DMS114 treated with DMSO at 0.1 percent for 48 hours (cell line): ENCODE data around the gene YIPF5.

Source experiments
- DNase-seq: peaks from one replicate; lab custom pipeline; 2025; ENCODE audit not compliant: unreplicated experiment; lab: John Stamatoyannopoulos, UW

Gene YIPF5

DNA sequence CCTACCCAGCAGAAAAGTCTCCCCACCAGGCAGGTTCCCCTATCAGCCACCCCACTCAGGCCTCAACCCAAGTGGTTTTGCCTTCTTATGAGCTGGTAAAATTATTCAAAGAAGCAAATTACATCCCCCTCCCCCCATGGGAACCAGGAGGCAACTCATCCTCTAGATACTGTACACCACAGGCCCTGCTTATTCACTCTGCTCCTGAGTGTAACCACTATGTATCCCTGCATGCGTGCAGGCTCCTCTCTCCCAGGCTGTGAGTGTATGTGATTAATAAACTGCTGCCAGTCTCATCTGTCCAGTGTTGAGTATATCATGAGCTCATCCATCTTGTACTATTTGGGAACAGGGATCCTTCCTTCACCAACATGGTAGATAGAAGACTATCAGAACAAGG, 8.8 kb upstream of the YIPF5 start:
- no peak for DNase-seq

DNA sequence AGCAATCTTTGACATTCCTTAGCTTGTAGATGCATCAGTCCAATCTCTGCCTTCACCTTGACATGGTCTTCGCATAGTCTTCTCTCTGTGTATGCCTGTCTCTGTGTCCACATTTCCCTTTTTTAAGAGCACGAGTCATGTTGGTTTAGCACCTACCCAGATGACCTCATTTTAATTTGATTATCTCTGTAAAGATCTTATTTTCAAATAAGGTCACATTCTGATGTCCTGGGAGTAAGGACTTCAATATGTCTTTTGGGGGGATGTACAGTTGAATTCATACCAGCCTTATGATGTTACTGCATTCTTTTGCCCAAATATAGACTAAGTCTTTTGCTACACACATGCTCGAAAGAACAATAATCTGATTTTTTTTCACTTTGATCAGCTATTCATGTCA, 7.1 kb upstream of the YIPF5 start:
- no peak for DNase-seq

DNA sequence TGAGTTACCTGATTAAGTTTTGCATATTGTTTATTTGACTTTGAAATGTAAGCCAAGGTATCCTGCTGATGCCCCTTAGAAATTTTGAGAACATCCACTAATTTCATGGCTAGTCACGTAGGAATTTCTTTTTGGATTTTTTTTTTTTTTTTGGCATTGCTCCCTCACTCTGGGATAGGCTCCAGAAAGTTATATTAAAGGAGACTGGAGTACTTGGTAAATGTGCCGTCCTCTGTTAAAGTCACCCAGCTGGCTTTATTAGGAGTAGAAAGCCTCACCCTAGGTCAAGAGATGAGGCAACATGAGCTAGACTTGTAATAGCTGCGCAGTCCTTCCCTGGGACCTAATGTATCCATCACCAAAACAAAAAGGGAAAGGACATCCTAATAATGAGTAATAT, 3.3 kb upstream of the YIPF5 start:
- no peak for DNase-seq

DNA sequence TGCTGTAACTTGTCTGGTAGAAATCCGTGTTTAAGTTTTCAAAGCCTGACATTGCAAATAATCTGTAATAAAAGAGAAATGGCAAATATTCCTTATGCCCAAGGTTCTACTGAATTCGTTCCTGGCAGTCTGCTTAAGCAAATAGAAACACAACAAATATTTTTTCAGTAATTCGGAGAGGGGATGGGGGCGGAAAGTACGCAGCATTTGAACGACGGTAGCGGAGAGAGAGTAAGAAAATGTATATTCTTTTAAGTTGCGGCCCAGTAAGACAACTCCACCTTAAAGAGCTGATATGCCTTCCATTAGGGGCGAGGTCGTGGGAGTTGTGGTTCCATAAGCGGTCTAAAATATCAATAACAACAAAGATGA, 569 bp downstream of the YIPF5 start:
- DNase-seq, result no peak

DNA sequence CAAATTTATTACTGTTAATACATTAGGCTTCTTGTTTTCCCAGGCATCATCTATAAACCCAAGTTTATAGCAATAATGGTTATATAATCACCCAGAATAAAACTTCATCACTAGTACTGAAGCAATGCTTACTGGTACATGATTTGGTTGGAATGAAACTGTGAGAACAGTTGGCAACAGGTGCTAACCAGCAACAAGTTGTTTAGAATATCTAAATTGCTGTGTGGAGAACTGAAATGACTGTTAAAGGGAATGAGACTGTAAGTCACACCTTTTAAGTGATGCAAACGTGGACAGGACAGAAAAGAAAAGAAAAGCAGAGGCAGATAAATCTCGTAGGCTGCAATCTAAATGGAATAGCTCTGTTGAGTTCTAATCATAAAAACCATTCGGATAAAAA, 2.5 kb downstream of the YIPF5 start:
- no peak for DNase-seq

DNA sequence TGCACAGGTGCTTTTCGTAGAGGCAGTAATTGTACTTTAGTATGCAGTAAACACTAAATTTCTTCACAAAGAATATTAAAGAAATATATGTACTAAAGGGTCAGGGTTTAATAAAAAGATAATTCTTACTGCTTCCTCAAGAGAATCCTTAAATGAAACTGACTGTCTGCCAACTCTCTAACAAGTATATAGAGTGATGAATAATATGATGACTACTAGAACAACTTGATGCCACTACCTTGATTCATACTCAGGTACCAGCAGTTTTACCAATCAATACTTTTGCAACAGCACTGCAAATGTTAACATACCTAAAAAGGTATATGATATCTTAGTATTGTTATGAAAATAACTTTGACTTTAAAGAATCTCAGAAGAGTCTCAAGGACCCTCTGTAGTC, 3.8 kb downstream of the YIPF5 start:
- DNase-seq, result no peak

DNA sequence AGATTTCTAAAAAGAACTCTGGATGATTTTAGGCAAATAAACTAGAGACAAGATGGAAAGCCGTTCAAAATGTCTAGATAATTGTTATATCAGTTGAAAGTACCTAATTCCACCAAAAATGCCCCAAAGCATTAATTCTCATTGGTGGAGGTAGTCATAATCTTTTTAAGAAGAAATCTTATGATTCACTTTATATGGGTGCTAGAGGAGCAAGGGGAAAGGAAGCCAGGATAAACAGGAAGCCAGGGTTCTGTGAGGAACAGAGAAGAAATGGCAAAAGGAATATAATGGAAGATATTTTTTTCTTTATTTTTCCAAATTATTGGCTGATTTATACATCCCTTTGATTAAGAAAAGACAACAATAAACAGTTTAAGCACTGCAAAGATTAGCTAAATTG, 7.8 kb downstream of the YIPF5 start:
- DNase-seq, result no peak

DNA sequence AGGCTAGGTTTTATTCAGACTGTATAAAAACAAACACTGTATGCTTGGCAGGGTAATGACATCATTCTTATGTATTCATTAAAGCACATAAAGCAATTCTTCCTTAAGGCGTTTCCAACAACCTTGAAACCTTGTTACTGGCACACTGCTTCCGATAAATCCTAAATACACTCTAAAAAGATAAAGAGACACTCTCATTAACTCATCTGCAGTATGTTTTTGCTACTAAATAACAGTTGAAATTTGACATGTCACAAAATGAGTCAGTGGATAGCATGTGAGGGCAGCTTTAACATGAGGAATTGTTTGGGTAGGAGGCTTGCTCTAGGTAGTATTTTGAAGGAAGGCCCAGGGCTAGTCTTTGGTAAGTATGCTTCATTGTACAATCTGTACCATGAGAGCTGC, 13.7 kb downstream of the YIPF5 start:
- no peak for DNase-seq

DNA sequence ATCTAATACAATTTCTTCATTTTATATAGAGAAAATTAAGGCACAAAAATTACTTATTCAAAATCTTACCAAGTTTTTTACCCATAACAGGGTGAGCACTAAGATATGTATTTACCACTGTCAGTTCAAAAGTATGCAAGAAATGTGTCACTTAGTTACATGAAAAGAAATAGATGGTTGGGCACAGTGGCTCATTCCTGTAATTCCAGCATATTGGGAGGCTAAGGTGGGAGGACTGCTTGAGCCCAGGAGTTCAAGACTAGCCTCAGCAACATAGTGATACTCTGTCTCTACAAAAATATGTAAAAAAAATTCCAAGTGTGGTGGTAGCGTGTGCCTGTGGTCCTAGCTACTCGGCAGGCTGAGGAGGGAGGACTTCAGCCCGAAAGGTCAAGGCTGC, 19.4 kb downstream of the YIPF5 start:
- no peak for DNase-seq

DNA sequence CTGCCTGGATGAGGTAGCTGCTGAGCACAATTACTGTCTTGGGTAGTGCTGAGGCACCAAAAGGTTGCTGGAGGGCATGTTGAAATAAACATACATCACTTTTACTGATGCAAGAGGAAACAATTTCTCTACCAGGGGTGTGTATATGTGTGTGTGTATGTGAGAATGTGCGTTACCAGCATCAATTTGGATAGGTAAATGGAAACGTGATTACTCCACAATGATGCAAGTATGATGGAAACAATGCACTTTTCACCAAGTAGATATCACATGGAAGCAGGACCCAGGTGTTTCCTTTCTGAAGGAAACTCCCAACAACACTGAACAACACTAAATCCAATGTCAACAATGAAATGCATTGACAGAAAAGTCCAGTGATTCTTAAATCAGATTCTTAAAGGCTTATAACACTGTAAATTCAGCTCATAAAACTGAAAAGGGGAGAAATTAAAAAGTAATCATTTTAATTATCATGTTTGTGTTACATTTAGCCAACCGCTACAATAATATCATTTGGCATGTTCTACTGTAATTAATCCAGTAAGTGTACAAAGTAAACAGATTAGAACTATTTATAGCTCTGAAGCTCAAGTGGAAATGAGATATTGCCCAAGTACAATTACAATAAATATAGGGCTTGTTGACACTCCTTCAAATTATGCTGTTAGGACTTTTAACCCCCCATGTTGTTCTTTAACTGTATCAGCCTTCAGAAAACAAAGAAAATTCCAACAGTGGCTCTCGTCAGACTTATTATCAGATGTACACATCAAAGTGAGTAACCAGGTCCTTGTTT, 25.3 kb downstream of the YIPF5 start:
- DNase-seq, result no peak

DNA sequence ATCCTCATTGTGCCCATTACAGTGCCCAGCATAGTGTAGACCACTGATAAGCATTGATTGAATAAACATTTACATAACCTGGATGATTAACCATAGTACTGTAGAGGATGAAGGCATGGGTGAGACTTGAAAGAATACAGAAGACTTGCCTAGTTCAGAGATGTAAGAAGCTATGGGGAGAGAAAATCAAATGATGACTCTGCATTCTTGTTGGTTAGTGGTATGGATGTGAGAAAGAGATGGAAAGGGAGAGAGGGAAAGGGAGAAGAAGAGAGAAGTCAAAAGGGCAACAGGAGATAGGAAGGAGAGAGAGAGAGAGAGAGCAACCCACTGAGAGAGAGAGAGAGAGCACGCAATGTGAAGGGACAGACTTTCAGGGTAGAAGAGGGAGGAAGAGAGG, 26.8 kb downstream of the YIPF5 start:
- DNase-seq, result no peak

DNA sequence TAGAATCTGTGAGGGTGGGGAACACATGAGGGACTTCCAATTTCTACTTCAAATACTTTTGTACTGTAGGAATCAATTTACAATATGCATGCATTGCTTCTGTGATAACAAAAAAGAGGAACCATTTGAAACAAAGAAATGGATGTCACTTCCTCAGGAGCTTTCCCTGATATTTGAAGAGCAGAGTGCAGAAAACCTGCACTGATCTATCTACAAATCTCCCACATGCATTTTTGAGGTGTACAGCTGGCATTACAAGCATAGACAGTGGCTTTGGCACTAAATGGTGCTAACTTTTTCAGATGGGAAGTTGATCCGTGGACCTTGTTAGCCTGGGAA, 27.7 kb downstream of the YIPF5 start:
- DNase-seq, result no peak

DNA sequence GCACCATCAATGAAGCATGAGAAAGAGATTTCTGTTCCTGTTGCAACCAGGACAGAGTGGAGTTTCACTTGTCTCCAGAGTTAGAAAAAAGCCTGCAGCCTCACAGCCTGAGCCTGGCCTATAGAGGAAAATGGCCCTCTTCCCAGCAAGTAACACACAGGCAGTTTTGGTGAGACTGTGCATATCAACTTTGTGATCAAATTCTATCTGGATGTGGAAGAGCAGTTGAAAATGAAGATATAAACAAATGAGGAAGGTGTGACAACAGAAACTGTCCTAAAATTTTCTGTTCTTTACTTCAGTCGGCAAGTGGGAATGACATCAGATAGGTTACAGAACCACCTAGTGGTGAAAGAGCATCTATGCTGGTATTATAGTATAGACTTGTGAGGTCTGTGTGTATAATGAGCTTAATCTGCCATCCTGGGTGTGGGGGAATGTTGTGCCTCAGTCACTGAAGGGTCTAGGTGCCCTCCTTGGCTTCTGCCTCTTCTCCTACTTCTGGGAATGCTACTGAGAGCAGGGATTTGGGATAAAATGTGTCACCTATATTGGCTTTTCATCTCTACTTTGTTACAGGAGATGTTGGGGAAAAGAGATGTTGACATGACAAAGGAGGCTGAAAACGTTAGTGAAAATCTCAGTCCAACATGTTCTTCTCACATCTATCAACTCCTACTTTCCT, 28.2 kb downstream of the YIPF5 start:
- DNase-seq, result peak; percentile 40

DNA sequence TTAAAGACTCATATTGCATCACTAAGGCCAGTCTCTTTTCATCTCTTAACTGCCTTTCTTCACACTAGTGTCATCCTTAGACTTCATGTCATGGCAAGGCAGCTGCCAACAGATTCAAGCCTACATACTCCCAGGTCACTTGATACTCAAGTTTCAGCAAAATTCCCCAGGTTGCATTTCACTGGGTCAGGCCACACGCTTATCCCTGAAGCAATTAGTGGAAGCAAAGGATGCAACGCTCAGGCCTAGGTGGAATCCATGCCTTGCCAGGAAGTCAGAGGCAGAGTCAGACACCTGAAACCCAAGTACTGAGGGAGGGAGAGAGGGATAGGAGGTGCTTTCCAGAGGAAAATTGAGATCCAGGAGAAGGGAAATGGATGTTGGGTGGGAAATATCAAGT, 28.9 kb downstream of the YIPF5 start:
- DNase-seq, result no peak

DNA sequence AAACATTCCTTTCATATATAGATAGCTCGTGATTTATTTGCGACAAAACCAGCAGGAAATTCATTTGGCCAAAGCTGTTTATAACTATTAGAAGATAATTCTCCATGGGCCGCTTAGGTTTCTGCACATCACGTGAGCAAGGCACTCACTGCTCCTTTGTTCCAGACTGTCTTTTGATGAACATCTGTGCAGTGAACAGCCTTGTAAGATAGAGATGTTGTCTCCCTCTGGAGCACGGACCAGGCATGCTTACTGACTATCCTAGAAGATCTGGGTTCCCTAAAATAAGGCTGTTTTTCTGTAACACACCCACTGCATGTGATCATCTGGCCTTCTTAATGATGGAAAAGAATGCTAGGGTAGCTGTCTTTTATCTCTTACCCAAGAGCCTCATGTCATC, 30.9 kb downstream of the YIPF5 start:
- no peak for DNase-seq

DNA sequence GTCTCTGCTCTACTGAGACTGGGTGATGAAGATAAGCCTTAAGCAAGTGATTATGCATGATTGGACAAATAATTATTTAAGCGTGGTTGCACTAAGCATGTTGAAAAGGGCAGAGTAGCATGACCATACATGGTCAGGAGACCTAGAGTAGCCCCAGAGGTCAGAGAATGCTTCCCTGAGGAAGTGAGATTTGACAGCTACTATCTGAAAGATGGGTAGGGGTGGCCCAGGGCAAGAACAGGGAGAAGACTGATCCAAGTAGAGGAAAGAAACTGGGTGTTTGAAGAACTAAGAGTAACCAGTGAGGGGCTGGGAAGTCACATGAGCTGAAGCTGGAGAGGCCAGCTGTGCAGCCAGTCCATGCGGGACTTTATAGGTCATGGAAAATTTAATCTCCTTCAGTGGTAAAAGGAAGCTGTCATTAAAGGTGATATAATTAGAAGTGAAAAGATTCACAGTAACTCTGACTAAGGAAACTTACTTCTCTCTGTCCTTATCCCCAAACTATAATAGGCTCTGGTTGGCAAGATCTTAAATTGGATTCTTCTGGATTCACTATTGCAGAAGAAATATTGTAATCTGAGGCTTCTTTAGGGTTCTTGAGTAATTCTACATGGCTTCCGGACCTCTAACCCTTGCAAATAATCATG, 35.2 kb downstream of the YIPF5 start:
- no peak for DNase-seq

DNA sequence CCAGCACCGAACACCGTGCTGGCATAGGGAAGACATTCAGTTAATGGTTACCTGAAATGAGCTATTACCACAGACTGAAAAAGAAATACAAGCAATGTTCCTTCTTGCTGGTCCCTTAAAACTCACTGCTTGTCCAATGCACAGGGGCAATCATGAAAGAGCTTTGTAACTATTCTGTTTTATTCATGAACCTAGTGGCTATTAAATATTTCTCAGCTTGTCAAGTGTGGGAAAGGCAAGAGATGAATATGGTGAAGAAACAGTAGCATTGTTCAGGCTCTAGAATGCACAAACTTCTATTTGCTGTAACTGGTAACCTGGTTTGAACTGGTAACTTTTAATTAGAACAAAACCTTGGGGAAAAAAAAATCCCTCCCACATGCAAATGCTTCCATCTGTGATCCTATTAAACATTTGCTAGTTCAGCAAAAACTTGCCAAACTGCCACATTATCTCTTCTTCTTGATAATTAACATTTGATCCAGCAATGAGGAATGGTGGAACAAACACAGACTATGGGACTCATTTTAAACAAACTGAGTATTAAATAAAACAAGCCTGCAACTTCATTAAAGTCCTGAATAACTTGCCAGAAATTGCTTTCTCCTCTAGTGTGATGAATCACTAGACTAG, 36.1 kb downstream of the YIPF5 start:
- DNase-seq, result no peak

DNA sequence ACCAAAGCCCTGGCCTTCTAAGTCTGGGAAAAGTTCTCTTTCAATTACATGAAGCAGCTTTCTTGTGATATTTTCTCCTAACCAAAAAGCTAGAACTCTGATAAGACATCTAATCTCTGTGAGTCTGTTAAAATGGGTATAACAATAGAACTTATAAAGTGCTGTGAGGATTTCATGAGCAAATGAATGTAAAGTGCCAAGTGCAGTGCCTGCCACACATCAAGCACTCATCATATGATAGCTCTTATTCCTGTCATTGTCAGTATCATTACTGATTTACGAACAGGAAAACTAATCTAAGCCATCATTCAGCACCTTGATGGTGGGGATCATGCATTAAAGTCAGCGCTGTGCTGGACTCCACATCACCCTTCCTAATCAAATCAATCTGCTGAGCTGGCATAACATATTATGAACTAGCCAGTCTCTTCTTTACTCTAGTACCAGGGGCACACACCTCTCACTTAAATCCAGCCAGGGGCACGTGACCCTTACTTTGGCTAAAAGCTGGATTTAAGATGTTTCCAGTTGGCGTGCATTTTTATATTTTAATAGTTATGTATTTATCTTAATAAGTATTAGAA, 37.3 kb downstream of the YIPF5 start:
- DNase-seq, result no peak

DNA sequence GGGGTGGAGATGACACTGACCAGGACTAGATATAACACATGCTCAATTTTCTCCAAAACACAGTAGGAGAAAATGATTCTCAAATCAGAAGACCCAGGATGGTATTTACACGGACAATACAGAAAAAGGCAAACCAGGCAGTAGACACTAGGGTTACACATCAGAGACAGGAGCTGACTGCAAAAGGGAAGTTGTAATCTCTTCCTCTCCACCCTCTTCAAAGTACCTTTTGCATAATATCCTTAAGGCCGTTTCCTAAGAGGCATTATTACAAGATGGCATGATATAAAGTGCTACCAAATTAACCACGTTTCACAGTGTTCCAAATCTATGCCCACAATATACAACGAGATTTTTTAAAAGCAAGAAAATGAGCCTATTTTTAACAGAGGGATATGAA, 39.2 kb downstream of the YIPF5 start:
- DNase-seq, result no peak

DNA sequence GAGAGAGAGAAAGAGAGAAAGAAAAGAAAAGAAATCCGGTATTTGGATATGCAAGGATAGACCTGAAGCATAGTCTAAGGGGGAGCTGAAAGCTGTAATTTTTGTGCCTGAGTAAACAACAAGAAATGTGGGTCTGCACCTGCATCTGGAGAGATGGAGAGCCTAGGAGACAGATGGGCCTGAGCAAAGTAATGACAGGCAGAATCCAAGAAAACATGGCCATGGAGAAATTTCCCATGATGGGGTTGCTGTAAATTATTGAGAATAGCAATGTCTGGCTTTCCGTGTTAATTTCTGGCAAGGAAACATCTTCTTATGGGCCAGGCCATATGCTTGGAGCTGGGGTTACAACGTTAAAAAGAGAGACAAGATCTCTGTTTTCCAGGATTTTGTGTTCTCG, 40.2 kb downstream of the YIPF5 start:
- DNase-seq, result no peak

DNA sequence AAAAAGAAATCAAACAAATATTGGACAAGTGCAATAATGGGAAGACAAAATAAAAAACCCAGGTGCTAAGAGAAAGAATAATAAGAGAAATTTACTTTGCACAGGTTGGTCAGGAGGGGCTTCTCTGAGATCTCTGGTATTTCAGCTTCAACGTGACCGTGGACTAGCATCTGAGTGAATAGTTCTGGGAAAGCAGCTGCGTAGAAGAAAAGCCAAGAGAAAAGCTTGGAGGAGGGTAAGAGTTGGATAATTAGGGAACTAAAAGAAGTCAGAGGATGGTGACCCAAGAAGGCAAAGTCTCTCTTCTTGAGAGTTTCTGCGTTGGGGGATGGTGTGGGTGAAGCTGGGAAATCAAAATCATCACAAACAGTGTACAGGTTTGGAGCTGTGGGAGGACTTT, 41.6 kb downstream of the YIPF5 start:
- no peak for DNase-seq

DNA sequence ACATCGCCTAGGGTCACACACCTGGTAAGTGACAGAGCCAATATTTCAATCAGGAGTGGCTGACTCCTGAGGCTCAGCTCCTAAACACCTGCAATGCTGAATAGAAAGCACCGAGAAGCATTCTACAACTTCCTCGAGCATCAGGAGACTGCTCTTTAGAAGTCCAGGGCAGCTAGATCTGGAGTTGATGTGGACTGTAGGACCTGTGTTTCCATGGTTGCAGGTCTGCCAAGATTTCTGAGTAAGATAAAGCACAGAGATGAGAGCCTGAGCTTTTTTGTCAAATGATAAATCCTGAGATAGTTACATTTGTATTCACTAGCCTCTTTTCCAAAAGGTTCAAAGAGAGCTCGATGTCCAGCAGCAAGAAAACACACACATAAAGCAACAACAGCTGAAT, 43.8 kb downstream of the YIPF5 start:
- no peak for DNase-seq
